Measurements from ENCODE around the gene SEMA3G.

SEMA3G gene

DNA sequence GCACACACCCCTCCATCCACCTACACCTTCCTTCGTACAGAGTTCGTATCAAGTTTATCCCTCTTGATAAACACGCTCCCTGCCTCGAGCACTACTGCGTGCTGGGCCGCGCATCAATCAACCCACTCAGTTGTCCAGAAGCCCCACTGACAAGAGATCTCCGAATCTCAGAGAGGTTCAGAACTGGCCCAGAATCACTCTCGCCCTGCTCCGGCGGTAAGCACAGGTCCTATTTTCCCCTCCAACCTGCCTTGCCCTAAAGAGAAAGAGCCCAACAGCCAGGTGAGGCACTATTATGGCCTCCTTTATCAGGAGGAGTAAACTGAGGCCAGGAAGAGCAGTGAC, 10.0 kb upstream of the SEMA3G start:
- DNase-seq (ENCODE audit: extremely low read depth in 1 of 2, low read depth in 1 of 2): no peak

DNA sequence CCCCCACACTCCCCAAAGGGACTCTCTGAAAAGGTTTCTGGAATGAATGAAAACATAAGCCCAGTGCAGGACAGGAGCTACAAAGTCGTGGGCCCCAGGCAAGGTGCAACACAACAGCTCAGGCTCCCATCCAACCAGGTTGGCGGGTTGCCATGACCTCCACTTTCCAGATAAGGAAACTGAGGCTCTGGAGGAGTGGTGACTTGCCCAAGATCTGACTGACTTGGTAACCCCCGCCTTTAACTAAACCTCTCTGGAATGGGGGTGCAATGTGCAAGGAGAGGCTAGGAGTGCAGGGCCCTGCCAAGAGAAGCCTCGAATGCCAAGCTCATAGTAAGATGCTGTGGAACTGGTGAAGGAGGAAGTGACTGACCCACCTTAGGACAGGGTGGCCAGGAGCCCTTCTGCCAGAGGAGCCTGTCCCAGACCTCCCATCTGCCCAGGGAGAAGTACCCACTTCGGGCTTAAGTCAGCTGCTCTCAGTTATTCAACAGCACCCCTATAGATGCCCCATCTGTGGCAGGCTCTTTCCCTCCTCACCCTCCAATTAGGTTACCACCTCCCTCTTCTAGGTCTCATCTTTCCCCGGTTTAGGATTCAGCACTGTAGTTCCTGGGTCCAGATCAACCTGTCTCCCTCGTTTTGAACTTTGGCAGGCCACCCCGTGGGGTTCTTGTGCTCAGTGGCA, 9.5 kb upstream of the SEMA3G start:
- DNase-seq (ENCODE audit: extremely low read depth in 1 of 2, low read depth in 1 of 2): no peak

DNA sequence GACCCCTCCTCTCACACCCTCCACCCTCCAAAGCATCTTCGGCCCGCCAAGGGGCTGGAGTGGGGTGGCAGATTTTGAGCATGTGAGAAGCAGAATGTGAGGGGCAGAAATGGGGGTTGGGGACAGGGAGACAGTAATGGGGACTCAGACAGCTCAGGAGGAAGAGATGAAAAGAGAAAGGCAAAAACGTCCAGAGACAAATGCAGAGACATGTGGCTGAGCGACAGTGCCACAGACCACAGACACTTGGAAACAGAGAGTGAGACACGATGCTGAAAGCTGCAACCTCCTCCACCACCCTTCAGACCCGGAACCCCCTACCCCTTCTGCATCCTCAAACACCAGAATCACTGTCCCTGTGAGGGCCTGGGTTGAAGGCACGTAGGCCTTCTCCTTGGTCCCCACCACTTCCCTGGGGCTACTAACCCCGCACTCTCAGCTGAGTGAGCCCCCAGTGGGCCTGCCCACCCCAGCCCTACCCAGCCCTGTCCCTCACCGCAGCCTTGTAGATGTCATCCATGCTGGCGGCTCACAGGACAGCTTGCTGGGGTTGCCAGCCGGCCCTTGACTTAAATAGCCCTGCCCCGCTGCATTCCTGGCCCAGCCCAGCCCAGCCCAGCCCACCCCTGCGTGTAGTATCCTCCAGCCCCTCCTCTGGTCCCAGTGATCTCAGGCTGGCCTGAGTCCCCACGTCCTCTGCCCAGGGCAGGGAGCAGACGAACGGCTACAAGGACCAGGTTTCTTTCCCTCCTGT, 8.8 kb upstream of the SEMA3G start, which contains the start of gene TNNC1:
Gene TNNC1, minus strand, starts transcription at position 546 of the 754 bp plus-strand sequence. Its CDS starts 26 bp downstream, at position 520.
- DNase-seq (ENCODE audit: extremely low read depth in 1 of 2, low read depth in 1 of 2): no peak

DNA sequence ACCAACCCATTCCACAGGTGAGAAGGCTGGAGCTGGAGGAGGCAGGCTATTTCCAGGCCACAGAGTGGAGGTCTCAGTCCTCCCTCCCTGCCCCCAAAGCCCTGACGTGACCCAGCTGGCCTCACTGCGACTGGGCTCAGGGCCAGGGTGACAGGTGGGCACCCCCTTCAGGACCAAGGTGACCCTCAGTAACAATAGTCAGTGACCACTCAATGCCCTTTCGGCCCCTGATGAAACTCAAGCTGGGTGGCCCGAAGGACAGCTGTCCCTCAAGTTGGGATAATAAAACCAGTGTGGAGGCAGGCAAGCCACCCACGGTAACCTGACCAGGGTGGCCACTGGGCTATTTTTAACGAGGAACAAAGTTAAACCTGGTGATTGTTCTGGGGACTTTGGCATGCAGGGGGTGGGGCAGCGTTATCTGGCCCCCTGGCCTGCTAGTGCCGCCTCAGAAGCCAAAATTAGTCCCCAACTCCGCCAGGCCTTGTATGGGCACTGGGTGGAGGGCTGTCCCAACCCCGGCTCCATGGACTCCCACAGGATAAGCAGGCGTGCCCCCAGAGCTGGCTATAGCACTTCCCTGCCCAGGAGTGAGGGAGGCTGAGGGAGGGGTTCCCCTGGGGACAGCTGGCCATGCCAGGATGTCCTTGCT, 7.8 kb upstream of the SEMA3G start:
- no peak for DNase-seq (ENCODE audit: extremely low read depth in 1 of 2, low read depth in 1 of 2)

DNA sequence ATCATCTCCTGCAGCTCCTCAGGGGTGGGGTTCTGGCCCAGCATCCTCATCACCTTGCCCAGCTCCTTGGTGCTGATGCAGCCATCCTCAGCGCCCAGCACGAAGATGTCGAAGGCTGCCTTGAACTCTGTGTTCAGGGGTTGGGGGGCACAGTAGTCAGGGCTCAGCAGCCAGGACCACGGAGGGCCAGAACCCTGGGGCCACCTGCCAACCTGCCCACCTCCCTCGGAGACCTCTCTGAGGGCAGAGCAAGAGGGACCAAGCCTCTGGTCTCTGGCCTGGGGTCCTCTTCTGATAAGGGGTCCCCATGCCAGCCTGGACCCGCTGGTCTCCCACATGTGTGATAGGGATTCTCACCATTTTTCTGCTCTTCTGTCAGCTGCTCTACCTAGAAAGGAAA, 7.2 kb upstream of the SEMA3G start:
- DNase-seq (ENCODE audit: extremely low read depth in 1 of 2, low read depth in 1 of 2): no peak

DNA sequence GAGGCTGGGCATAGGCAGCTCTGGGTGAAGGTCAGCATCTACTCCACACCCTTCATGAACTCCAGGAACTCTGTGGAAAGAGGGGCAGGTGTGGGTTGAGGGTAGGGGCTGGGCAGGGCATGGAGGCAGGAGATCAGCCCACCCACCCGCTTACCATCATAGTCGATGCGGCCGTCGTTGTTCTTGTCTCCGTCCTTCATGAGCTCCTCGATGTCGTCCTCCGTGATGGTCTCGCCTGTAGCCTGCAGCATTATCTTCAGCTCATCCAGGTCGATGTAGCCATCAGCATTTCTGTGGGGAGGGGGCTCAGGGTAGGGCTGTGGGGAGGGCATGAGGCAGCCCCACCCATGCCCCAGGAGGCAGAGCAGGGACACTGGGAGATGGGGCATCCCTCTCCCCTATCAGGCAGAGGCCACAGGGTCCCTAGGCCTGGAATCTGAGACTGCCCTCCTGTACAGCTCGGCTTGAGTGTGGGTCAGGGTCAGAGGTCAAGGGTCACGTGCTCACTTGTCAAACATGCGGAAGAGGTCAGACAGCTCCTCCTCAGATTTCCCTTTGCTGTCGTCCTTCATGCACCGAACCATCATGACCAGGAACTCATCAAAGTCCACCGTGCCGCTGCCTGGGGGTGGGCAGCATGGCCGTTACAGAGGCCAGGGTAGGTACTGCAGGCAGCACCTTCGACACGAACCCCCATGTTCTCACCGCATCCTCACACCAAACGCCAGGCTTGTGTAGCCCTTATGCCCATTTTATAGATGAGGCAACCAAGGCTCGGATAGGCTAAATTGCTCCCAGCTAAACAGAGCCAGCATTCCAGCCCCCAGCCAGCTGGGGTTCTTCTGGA, 6.6 kb upstream of the SEMA3G start:
- no peak for DNase-seq (ENCODE audit: extremely low read depth in 1 of 2, low read depth in 1 of 2)

DNA sequence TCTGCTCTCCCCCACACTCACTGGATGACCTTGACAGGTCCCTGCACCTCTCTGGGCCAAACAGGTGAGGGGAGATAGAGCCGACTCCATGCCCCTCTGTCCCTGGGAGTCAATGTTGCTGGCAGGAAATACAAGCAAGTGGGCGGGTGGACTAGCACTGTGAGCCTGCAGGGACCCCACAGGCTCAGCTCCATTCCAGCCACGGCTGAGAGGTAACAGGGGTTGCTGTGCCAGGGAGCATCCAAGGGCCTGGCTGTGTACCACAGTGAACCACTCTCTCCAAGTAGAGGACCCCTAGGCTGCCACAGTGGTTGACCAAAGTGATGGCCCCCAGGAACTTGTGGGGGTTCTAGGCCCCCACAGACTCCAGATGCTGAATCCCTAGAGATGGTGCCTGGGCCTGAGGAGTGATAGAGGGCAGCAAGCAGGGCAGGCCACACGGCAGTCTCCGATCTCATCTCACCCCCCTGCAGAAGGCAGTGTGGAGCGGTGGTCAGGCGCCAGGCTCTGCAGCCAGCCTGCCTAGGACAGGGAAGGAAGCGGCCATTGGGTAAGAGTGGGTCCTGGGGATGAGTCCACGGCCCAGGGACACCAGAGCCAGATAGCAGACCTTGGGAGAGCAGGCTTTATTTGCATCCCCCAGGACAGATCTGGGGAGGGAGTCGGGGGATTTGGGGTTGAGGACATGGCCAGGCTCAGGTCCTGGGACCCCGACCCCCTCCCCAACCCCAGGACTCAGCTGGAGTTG, 5.8 kb upstream of the SEMA3G start:
- DNase-seq (ENCODE audit: extremely low read depth in 1 of 2, low read depth in 1 of 2): no peak

DNA sequence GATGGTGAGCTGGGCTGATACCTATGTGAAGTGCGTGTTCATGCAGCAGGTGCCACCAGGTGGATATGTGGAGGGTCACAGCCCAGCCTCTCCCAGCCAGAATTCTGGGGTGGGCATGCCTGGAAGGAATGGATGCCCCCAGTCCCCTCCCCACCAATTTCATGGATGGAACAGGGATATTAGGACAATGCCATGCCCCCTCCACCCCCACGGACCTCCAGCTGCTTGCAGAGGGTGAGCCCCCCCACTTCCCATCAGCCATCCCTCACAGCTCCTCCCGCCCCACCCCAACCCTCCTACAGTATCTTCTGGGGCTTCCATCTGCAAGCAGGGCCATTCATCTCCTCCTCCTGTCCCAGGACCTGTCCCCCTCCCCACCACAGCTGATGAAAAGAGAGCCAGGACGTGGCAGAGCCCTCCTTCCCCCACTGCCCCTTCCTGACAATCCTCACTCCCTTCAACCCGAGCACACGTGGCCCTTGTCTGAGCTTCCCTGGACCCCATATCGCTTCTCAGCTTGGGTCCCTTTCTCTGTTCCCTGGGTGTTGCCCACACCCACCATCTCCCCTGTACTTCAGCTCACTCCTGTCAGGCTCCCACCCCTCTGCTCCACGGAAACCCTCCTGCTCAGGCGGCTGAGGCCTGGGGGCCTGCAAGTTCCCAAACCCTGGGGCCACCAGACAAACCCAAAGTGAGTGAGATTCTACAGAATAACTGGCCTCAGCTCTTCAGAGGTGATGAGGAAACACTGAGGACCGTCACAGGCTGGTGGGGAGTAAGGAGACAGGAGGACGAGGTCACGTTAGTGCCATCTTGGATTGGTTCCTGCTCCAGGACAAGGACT, 2.8 kb upstream of the SEMA3G start:
- no peak for DNase-seq (ENCODE audit: extremely low read depth in 1 of 2, low read depth in 1 of 2)

DNA sequence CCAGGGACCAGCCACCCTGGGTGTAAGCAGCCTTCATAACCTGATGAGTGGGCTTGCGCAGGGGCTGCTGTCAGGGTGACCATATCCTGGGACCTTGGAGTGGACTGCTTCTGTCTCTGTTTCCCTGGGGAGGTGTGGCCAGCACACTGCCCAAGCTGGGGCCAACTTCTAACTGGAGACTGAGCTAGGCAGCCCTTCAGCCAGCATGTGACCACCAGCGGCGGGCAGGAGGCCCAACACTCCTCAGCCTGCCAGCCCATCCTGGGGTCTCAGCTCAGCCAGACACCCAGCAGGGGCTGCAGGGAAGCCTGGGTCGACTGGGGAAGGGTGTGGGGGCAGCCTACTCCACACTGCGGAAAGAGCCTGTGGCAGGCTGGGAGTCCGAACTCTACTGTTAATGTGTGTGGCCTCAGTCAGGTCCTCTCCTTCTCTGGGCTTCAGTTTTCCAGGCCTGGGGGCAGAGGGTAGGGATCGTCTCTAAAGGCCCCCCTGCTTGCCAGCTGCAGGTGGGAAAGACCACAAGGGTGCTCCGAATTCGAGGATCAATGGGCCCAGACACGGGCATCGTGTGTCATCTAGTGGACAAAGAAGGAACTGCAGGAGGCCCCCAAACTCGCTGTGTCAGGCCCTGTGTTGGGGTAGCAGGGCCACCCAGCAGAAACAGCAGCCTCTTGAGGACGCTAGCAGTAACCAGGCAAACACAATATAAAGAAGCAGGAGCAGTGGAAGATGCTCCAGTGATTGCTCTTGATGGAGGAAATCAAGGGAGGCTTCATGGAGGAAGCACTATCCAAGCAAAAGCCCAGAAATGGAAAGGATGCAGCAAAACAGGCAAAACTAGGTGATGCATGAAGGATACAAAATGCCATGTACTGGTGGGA, 2.0 kb upstream of the SEMA3G start:
- peak; percentile 45 to 53 for DNase-seq (ENCODE audit: extremely low read depth in 1 of 2, low read depth in 1 of 2)

DNA sequence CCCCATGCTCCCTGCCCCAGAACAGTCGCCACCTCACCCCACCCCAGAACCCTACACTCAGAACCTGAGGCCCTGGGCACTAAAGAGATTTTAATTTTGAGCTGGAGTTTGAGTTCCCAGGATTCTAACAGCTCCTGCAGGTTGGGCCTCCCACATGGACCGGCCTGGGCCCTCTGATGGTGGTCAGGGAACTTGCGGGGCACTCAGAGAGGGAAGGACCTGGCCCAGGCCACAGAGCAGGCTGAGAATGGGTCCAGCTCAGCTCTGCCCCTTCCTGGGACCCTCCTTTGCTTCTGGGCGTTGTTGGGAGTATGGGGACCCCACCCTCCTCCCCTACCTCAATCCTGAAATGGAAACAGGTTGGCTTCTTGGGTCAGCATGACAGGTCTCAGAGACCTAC, 1.1 kb upstream of the SEMA3G start:
- no peak for DNase-seq (ENCODE audit: extremely low read depth in 1 of 2, low read depth in 1 of 2)

DNA sequence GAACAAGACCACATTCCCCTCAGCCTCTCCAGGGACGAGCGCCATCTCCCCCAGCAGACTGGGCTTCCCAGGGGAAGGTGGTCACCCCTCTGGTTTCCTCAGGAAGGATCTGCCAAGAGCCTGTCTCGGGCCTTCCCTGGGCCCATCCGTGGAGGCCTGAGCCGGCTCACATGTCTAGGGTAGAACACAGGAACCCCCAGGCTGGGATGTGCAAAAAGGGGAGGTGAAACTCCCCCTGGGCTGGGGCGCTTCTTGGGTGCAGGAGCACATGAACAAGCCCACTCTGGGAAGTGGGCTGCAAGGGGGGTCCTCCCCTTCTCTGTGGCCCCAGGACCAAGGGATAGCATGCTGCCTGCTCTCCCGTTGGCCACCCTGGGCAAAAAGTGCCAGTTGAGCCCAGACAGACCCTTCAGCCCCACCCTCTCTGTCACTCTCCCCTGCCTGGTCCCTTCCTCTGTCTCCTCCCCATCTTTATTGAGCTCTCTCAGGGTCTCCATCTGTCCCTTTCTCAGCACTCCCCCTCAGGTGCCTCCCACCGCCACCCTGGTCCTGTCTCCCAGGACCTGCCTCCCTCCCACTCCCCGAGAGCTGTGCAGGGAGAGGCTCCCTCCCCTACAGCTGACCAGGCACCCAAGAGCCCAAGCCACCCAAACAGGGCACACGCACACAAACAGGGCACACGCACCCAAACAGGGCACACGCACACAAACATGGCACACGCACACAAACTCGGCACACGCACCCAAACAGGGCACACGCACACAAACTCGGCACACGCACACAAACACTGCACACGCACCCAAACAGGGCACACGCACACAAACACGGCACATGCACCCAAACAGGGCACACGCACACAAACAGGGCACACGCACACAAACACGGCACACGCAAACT, 864 bp downstream of the SEMA3G start:
- DNase-seq (ENCODE audit: extremely low read depth in 1 of 2, low read depth in 1 of 2): no peak

DNA sequence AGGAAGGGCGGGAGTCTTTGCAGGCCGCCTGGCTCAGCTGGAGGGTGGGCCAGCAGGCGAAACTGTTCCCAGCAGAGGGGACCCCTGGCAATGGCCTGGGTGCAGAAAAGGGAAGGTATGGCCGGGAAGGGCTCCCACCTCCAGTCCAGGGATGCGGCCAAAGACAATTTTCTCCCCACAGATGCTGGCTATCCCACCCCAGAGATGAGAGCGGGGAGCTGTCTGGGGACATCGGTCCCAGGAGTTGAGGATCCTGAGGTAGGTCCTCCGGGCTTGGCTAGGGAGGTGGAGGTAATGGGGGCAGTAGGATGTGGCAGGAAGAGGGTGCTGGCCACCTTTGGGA, 1.7 kb downstream of the SEMA3G start:
- DNase-seq (ENCODE audit: extremely low read depth in 1 of 2, low read depth in 1 of 2): no peak

DNA sequence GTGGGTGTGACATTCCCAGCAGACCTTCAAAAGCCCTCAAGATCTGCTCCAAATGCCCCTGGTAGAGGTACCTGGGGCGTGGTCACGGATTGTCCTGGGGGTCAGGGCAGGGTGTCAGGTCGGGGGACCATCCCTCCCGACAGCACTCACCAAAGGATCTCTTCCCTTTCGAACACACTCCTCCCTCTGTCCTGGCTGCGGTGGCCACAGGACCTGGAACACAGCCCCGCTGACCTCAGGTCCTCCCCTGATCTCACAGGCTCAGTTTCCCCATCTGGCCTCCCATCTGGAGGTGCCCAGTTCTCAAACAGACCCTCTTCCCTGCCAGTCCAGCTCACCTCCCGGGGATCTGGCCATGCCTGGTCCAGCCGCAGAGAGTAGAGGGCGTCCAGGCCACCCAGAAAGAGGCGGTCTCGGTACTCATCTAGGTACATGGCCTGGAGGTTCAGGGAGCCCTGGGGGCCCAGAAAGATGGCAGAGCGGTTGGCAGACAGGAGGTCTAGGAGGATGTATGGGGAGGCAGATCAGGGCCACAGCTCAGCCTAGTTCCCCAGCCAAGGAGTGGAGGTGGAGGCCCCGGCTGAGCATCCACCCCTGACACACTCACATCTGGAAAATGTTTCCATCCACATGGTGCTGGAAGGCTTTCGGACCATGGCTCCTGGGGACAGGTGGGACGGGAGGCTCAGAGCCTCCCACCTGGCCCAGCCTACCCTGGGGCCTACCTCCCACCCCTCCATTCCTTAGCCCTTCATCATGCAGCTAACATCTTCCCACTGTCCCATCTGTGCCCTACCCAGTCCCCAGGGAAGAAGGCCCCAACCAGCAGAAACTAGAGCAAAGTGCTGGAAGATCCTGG, 2.3 kb downstream of the SEMA3G start:
- no peak for DNase-seq (ENCODE audit: extremely low read depth in 1 of 2, low read depth in 1 of 2)

DNA sequence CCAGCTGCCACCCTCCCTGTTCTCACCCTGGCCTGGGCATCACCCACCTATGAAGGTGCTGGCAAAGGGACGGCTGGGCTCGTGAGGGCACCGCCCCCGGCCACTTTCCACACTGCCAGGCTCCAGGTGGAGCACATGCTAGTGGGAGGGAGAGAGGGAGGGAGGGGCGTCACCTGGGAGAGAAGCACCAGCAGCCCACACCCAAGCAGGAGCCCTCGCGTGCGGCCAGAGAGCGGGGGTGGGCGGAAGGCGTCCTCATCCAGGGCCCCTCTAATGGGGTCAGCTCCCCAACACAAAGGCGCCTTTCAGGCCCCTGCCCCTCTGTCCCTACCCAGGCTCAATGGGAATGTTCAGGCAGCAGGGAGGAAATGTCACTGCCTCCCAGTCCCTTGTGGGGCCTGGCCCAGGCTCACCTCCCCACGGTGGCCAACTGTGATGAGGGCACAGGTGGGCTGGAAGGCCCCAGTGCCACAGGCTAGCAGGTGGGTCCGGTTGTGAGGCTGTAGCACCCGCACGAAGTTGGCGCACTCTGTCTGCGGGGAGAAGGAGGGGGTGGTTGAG, 3.1 kb downstream of the SEMA3G start:
- DNase-seq (ENCODE audit: extremely low read depth in 1 of 2, low read depth in 1 of 2): no peak

DNA sequence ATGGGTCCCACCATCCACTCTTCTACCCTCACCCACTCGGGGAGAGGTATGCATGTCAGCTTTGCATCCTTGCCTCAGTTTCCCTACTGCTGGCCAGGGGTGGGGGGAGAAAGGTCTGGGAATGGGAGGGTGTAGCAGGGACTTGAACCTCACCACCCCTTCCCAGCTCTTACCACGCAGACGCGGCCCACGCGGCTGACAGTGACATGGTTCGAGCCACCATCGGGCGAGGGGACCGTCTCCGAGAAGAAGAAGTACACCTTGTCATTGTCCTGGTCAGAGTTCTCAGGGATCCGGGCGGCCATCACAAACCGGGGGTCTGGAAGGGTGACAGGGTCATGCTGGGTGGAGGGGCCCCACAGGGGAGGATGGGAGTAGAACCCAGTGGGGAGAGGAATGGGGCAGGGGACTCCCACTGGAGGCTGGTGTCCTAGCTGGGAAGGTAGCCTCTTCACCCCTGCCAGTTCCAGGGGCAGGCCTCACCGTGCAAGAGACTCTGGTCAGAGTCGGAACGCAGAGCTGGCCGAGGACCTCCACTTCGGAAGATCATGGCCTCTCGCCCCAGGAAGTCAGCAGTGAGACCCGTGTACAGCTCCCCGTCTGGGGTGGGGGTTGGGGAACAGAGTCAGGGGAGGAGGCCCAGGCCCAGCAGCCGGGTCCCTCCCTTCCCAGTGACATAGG, 3.7 kb downstream of the SEMA3G start:
- DNase-seq (ENCODE audit: extremely low read depth in 1 of 2, low read depth in 1 of 2): no peak

DNA sequence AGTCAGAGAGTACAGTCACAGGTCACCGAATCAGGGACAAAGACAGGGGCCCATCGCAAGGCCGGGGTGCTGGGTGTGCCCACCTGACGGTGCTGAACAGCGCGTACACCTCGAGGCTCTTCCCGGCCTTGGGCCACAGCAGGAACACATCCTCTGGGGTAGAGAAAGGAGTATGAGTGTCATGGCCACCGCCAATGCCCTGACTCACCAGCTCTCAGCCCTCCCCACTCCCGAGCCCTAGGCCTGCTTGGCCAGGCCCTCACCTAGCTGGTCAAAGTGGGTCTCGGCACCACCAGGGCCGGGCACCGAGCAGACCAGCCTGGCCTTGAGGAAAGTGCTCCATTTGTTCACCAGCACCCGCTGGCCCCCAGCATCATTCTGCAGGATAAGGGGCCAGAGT, 4.2 kb downstream of the SEMA3G start:
- no peak for DNase-seq (ENCODE audit: extremely low read depth in 1 of 2, low read depth in 1 of 2)
